H1 (cell line): Measurements from ENCODE around the gene CGREF1. TPM values are rescaled to one million over a fixed set of nuclear protein-coding genes. Genes with fewer than 3 reads are reported as not detected.
A peak's percentile ranks its signal among the peaks of the same experiment; 100 is the strongest.

Experiments
- CTCF ChIA-PET: fragments of 300-600 bp; sonication (Branson Sonifier 250); formaldehyde crosslinking; loops from one replicate; lab custom pipeline; 2021; ENCODE audit not compliant: partially characterized antibody; lab: Charles Lee
- POLR2A ChIA-PET: fragments of 300-600 bp; sonication (Branson Sonifier 250); formaldehyde crosslinking; loops from one replicate; lab custom pipeline; 2021; ENCODE audit warnings: inconsistent platforms; ENCODE audit not compliant: partially characterized antibody; lab: Charles Lee
- DNase-seq, 2 experiments: peaks; one replicate each; pipeline versions ENCODE4 v3.0.0 to v3.0.0-alpha.2; 2010 to 2022; ENCODE audit warnings: low spot score in 2 of 2, low read depth in 1 of 2, mixed read lengths in 1 of 2
- FAIRE-seq: peaks from 2 replicates; lab custom pipeline; 2011; peaks lifted over from hg19 to GRCh38; lab: Jason Lieb, UNC
- H2AFZ ChIP-seq: 2 replicates; pipeline ENCODE4 v1.8.1; 2012; ENCODE audit warnings: low read length, inconsistent platforms
- H2AK5ac ChIP-seq: 2 replicates; pipeline ENCODE4 v1.6.1; 2013; ENCODE audit warnings: low read depth, low read length
- H2BK120ac ChIP-seq: replicated peaks from 2 replicates; pipeline ENCODE3; 2013; ENCODE audit warnings: low read depth, low read length, inconsistent platforms
- H2BK12ac ChIP-seq: 2 replicates; pipeline ENCODE4 v1.6.1; 2013; ENCODE audit warnings: low read depth, low read length
- H2BK15ac ChIP-seq: 2 replicates; pipeline ENCODE4 v1.6.1; 2013; ENCODE audit warnings: low read length
- H2BK20ac ChIP-seq: 2 replicates; pipeline ENCODE4 v1.6.1; 2013; ENCODE audit warnings: low read length
- H2BK5ac ChIP-seq: 2 replicates; pipeline ENCODE4 v1.6.1; 2013; ENCODE audit warnings: low read depth, low read length
- H3K14ac ChIP-seq: 2 replicates; pipeline ENCODE4 v1.6.1; 2013; ENCODE audit warnings: inconsistent platforms; ENCODE audit not compliant: insufficient read length
- H3K18ac ChIP-seq: 2 replicates; pipeline ENCODE4 v1.6.1; 2013; ENCODE audit warnings: low read length; ENCODE audit errors: extremely low read depth
- H3K23ac ChIP-seq: 2 replicates; pipeline ENCODE4 v1.6.1; 2013; ENCODE audit warnings: inconsistent platforms; ENCODE audit not compliant: insufficient read length
- H3K23me2 ChIP-seq: 2 replicates; pipeline ENCODE4 v1.6.1; 2013; ENCODE audit warnings: low read depth, low read length
- H3K27ac ChIP-seq: 2 replicates; pipeline ENCODE4 v1.6.1; 2011; ENCODE audit warnings: low read depth, low read length, inconsistent platforms
- H3K27me3 ChIP-seq, 4 experiments: replicated peaks in 1 of 4; 1 replicate in 1 of 4; 2 replicates in 3 of 4; pipeline versions ENCODE4 v1.6.1 to v1.8.1; 2011 to 2013; ENCODE audit warnings: low read length in 3 of 4, mild to moderate bottlenecking in 3 of 4, inconsistent platforms in 2 of 4, mixed read lengths in 2 of 4, moderate library complexity in 1 of 4; ENCODE audit not compliant: control insufficient read depth in 3 of 4, insufficient read depth in 3 of 4; ENCODE audit errors: extremely low read depth in 1 of 4
- H3K36me3 ChIP-seq, 4 experiments: 2 replicates each; pipeline versions ENCODE4 v1.6.1 to v1.8.1; 2011 to 2013; ENCODE audit warnings: mild to moderate bottlenecking in 4 of 4, low read length in 3 of 4, moderate library complexity in 2 of 4, control low read depth in 1 of 4, inconsistent platforms in 1 of 4; ENCODE audit not compliant: insufficient read depth in 4 of 4, control insufficient read depth in 2 of 4
- H3K4ac ChIP-seq: replicated peaks from 2 replicates; pipeline ENCODE3; 2013; ENCODE audit warnings: low read length, low read depth, mixed read lengths, inconsistent platforms; ENCODE audit not compliant: insufficient read length
- H3K4me1 ChIP-seq, 4 experiments: replicated peaks in 1 of 4; 1 replicate in 1 of 4; 2 replicates in 3 of 4; pipeline versions ENCODE4 v1.6.1 to v1.8.1; 2011 to 2013; ENCODE audit warnings: low read length in 3 of 4, inconsistent platforms in 2 of 4, mixed read lengths in 1 of 4; ENCODE audit not compliant: insufficient read depth in 4 of 4, control insufficient read depth in 3 of 4
- H3K4me2 ChIP-seq, 2 experiments: 2 replicates each; pipeline versions ENCODE4 v1.6.1 to v1.8.1; 2011 to 2013; ENCODE audit warnings: low read depth in 2 of 2, low read length in 2 of 2, control low read depth in 1 of 2, inconsistent platforms in 1 of 2, mild to moderate bottlenecking in 1 of 2; ENCODE audit not compliant: insufficient read depth in 1 of 2
- H3K4me3 ChIP-seq, 4 experiments: fragments of 200-600, 300-600 bp in 1 of 4; sonication (generic), shearing (Covaris generic), sonication (Bioruptor Twin) in 1 of 4; 2 replicates each; pipeline versions ENCODE4 v1.5.1 to v1.8.1; 2011 to 2016; ENCODE audit warnings: low read length in 4 of 4, low read depth in 3 of 4, control low read depth in 2 of 4, inconsistent platforms in 2 of 4, mild to moderate bottlenecking in 2 of 4, mixed read lengths in 1 of 4, moderate library complexity in 1 of 4; ENCODE audit not compliant: insufficient read depth in 2 of 4; ENCODE audit errors: extremely low read depth in 1 of 4
- H3K56ac ChIP-seq: replicated peaks from 2 replicates; pipeline ENCODE3; 2013; ENCODE audit warnings: low read depth, mild to moderate bottlenecking, mixed read lengths, low read length, inconsistent platforms; ENCODE audit not compliant: insufficient read length
- H3K79me1 ChIP-seq: 2 replicates; pipeline ENCODE4 v1.6.1; 2013; ENCODE audit warnings: low read depth, low read length, control low read depth
- H3K79me2 ChIP-seq, 2 experiments: 2 replicates each; pipeline versions ENCODE4 v1.6.1 to v1.8.1; 2012 to 2013; ENCODE audit warnings: low read length in 2 of 2, mild to moderate bottlenecking in 2 of 2, inconsistent platforms in 1 of 2; ENCODE audit not compliant: insufficient read depth in 2 of 2, control insufficient read depth in 1 of 2
- H3K9ac ChIP-seq, 4 experiments: replicated peaks in 1 of 4; 1 replicate in 1 of 4; 2 replicates in 3 of 4; pipeline versions ENCODE4 v1.6.1 to v1.8.1; 2011 to 2013; ENCODE audit warnings: low read depth in 3 of 4, low read length in 3 of 4, control low read depth in 2 of 4, mild to moderate bottlenecking in 2 of 4, moderate library complexity in 2 of 4, inconsistent platforms in 1 of 4; ENCODE audit errors: extremely low read depth in 1 of 4
- H3K9me3 ChIP-seq, 2 experiments: 2 replicates each; pipeline versions ENCODE4 v1.6.1 to v1.8.1; 2012 to 2013; ENCODE audit warnings: mild to moderate bottlenecking in 2 of 2, moderate library complexity in 2 of 2, control low read depth in 1 of 2, inconsistent platforms in 1 of 2, low read depth in 1 of 2, low read length in 1 of 2, mixed read lengths in 1 of 2; ENCODE audit not compliant: insufficient read depth in 2 of 2
- H4K20me1 ChIP-seq, 2 experiments: replicated peaks in 1 of 2; 2 replicates each; pipeline versions ENCODE3 to v1.8.1; 2011 to 2013; ENCODE audit warnings: inconsistent platforms in 2 of 2, low read length in 2 of 2, mild to moderate bottlenecking in 1 of 2; ENCODE audit not compliant: insufficient read depth in 2 of 2, control insufficient read depth in 1 of 2
- H4K5ac ChIP-seq: 2 replicates; pipeline ENCODE4 v1.6.1; 2013; ENCODE audit warnings: low read length, low read depth, mixed read lengths, inconsistent platforms; ENCODE audit not compliant: insufficient read length
- H4K8ac ChIP-seq: 2 replicates; pipeline ENCODE4 v1.8.0; 2013; ENCODE audit warnings: mild to moderate bottlenecking, moderate library complexity, low read length, inconsistent platforms; ENCODE audit not compliant: insufficient read depth; ENCODE audit errors: extremely low read depth
- H4K91ac ChIP-seq: replicated peaks from 2 replicates; pipeline ENCODE3; 2013; ENCODE audit warnings: low read length, mixed read lengths, inconsistent platforms; ENCODE audit not compliant: insufficient read length
- ASH2L ChIP-seq: fragments of 200-600, 300-600 bp; sonication (generic); IDR thresholded peaks from one replicate; pipeline ENCODE4 v1.7.1; 2017; ENCODE audit warnings: low read length
- BCL11A ChIP-seq, 2 experiments: IDR thresholded peaks; one replicate each; pipeline ENCODE4 v1.6.1; 2011; ENCODE audit warnings: low read depth in 2 of 2, low read length in 2 of 2, mild to moderate bottlenecking in 2 of 2
- CEBPB ChIP-seq: IDR thresholded peaks from 2 replicates; pipeline ENCODE4 v1.6.1; 2012; ENCODE audit warnings: low read depth, low read length
- CTBP2 ChIP-seq: IDR thresholded peaks from 2 replicates; pipeline ENCODE4 v1.7.0; 2011; ENCODE audit warnings: borderline replicate concordance, mild to moderate bottlenecking, moderate library complexity, mixed read lengths, low read length; ENCODE audit not compliant: insufficient read depth, insufficient read length
- EZH2 ChIP-seq: fragments of 200-600 bp; sonication (generic); IDR thresholded peaks from 2 replicates; pipeline ENCODE4 v1.7.1; 2012; ENCODE audit warnings: low read depth, mild to moderate bottlenecking, moderate library complexity, low read length, inconsistent platforms; ENCODE audit not compliant: severe bottlenecking
- GABPA ChIP-seq: IDR thresholded peaks from 2 replicates; pipeline ENCODE4 v1.6.1; 2011; ENCODE audit warnings: mild to moderate bottlenecking, low read length, moderate library complexity, borderline replicate concordance; ENCODE audit not compliant: insufficient read depth
- KDM4A ChIP-seq: IDR thresholded peaks from one replicate; pipeline ENCODE4 v1.7.1; 2012; ENCODE audit warnings: low read depth, mild to moderate bottlenecking, moderate library complexity, low read length, inconsistent platforms; ENCODE audit not compliant: severe bottlenecking
- MAX ChIP-seq: IDR thresholded peaks from 2 replicates; pipeline ENCODE4 v1.6.1; 2012; ENCODE audit warnings: inconsistent platforms
- PHF8 ChIP-seq: fragments of 200-600 bp; sonication (generic); conservative IDR thresholded peaks from 2 replicates; pipeline ENCODE4 v1.7.1; 2012; ENCODE audit warnings: low read depth, mild to moderate bottlenecking, inconsistent platforms, low read length, moderate library complexity
- SUZ12 ChIP-seq: fragments of 200-600 bp; sonication (generic); IDR thresholded peaks from 2 replicates; pipeline ENCODE4 v1.6.1; 2012; ENCODE audit warnings: mild to moderate bottlenecking, inconsistent platforms, low read length, moderate library complexity, mixed read lengths
- WGBS, 2 experiments: shearing (Covaris generic) in 1 of 2; methylation state at CpG; one replicate each; pipeline versions ENCODE4 v1.1.6 to v1.1.7; 2013 to 2015; ENCODE audit warnings: low lambda C conversion rate in 2 of 2, mixed read lengths in 2 of 2, inconsistent platforms in 1 of 2, low coverage in 1 of 2, missing lambda C conversion rate in 1 of 2; ENCODE audit not compliant: insufficient replicate concordance in 2 of 2, insufficient coverage in 1 of 2, insufficient read length in 1 of 2; ENCODE audit errors: extremely low coverage in 1 of 2, missing lambda C conversion rate in 1 of 2; 5-methylcytosine and 5-hydroxymethylcytosine counted together
- polyA plus RNA-seq, 7 experiments: library from polyadenylated mRNA; depleted of rRNA in 3 of 7; stranded (reverse) in 5 of 7; unstranded in 2 of 7; fragments of >200 nt in 5 of 7; fragments of 200-250 nt in 2 of 7; gene quantifications; 1 replicate in 5 of 7; 2 replicates in 1 of 7; 4 replicates in 1 of 7; pipeline versions ENCODE4 v1.2.1 to v1.2.3, GENCODE V29; 2011 to 2013; ENCODE audit warnings: missing spikeins in 2 of 7, mixed read lengths in 2 of 7
- total RNA-seq: library from RNA; stranded (reverse); fragmentation: NEBNext Ultra II Directional; extraction: Animal tissue kit (Norgen Biotek cat#: 25700); gene quantifications from 2 replicates; pipeline ENCODE4 v1.2.1, GENCODE V29; 2021
- TF ChIP-seq, protein P1 (sequence below): IDR thresholded peaks from 2 replicates; pipeline ENCODE4 v1.6.1; 2012; ENCODE audit warnings: inconsistent platforms

CGREF1 gene
- total and polyA plus RNA-seq, 2 of the 8 experiments (the other 6 are each of a cell fraction or from before 2014, with no cell fraction given): 2.5 to 3.4 TPM

DNA sequence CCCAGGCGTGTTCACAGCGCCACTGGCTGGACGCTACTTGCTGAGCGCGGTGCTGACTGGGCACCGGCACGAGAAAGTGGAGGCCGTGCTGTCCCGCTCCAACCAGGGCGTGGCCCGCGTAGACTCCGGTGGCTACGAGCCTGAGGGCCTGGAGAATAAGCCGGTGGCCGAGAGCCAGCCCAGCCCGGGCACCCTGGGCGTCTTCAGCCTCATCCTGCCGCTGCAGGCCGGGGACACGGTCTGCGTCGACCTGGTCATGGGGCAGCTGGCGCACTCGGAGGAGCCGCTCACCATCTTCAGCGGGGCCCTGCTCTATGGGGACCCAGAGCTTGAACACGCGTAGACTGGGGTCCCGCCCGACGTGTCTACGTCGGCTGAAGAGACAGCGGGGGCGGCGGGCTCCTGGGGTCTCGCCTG lies 33.2 kb downstream of the CGREF1 start:
- 3% methylated on average over 38 of the region's 38 CpGs; no CpG with 5 or more reads in 1 of the 2 experiments for WGBS, 2 experiments
- H3K27ac ChIP-seq: no peak overlapping the region
- peak overlapping the region; percentile 44 to 75 (median 57) for H3K4me3 ChIP-seq
- no peak overlapping the region for H2BK5ac ChIP-seq
- H2AK5ac ChIP-seq: no peak overlapping the region
- H3K23me2 ChIP-seq: peaks cover 13% of the 10 kb centered on the region; the same call in 1 of the 2 replicates
- H2AFZ ChIP-seq: peak overlapping the region; percentile 25; the same call in 1 of the 2 replicates
- H2BK12ac ChIP-seq: no peak overlapping the region
- H3K79me2 ChIP-seq: no peaks in the 10 kb centered on the region
- H2BK20ac ChIP-seq: 0 out of 2 replicates have a peak overlapping the region, but pooled peaks have one; percentile 72
- H3K27me3 ChIP-seq: peaks cover 0 to 9% (median 4%) of the 10 kb centered on the region in 4 experiments; a peak in 2 of 7 replicates
- FAIRE-seq (no peak), DNase-seq (peak in 1 of 2 experiments; percentile 67)
- H3K9ac ChIP-seq: peak overlapping the region in 3 of 4 experiments; percentile 20 to 50 (median 38); a peak in 5 of 7 replicates
- no peak overlapping the region for H3K23ac ChIP-seq
- H3K4me2 ChIP-seq: peak overlapping the region; percentile 70 to 84
- H3K18ac ChIP-seq: peak overlapping the region; percentile 87
- H3K9me3 ChIP-seq: no peaks in the 10 kb centered on the region
- peak overlapping the region; percentile 32 for H3K56ac ChIP-seq
- H4K5ac ChIP-seq: no peak overlapping the region
- H4K20me1 ChIP-seq: peaks cover 0 to 1% of the 10 kb centered on the region in 2 experiments
- H3K14ac ChIP-seq: no peak overlapping the region
- CTCF ChIA-PET: interaction anchor here (0.8 to 16.5 kb wide), 10 partner anchors 9 to 206 kb away, joined by 3 to 160 read pairs (median 4); partner anchors contain the start of genes AGBL5 and PREB
- no peaks in the 10 kb centered on the region for H3K79me1 ChIP-seq
- no peak overlapping the region for H2BK120ac ChIP-seq
- POLR2A ChIA-PET: interaction anchor here (0.6 to 5.9 kb wide), 5 partner anchors 13 to 126 kb away, joined by 3 to 63 read pairs (median 19); partner anchors contain the start of genes AGBL5, ATRAID, OST4 and SLC5A6
- H3K4me1 ChIP-seq: peaks cover 4 to 26% (median 8%) of the 10 kb centered on the region in 4 experiments; a peak in 6 of 7 replicates
- peak overlapping the region; percentile 85 for H4K8ac ChIP-seq
- peak overlapping the region; percentile 29 for H4K91ac ChIP-seq
- no peaks in the 10 kb centered on the region for H3K36me3 ChIP-seq
- no peak overlapping the region for H3K4ac ChIP-seq
- H2BK15ac ChIP-seq: no peak overlapping the region
- TF ChIP-seq, protein P1, sequence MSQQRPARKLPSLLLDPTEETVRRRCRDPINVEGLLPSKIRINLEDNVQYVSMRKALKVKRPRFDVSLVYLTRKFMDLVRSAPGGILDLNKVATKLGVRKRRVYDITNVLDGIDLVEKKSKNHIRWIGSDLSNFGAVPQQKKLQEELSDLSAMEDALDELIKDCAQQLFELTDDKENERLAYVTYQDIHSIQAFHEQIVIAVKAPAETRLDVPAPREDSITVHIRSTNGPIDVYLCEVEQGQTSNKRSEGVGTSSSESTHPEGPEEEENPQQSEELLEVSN: peak; percentile 42
- TF ChIP-seq GABPA (no peak; the same call in 1 of the 2 replicates), PHF8 (no peak; the same call in 1 of the 2 replicates), MAX (peak; percentile 80), CEBPB (no peak), SUZ12 (peak; percentile 41; the same call in 1 of the 2 replicates), KDM4A (peak; percentile 97), CTBP2 (no peak), EZH2 (peak; percentile 24), BCL11A (IDR thresholded peaks at IDR 0.05; ENCODE audit: low read depth in 2 of 2, low read length in 2 of 2) (no peak), ASH2L (peak; percentile 59)
